Activated CD8-positive, alpha-beta memory T cell treated with anti-CD3 and anti-CD28 coated beads for 4 hours (primary cell): ENCODE results near the gene PPT2.
"Not testable (repeated sequence)": the region's sequence is repeated elsewhere in the genome, so short reads cannot be mapped to it uniquely, and the experiment has no call there.

ENCODE experiments used
- DNase-seq, 2 donors: peaks; one replicate each; pipeline ENCODE4 v3.0.0-alpha.2; 2020; ENCODE audit warnings: low read depth in 2 of 2

PPT2 gene

DNA sequence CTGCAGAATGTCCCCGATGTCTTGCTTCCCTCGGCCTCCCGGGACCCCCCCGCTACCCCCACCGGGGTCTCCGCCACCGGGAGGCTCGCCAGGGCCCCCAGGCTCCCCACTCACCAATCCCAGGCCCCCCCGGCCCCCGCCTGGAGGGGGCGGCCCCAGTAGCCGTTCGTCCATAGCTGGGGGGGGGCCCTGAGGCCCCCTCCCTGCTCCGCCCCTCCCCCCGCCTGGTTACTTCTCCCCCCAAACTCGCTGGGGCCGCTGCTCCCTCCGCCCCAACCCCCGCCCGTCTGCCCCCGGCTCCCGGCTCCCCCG lies 35.8 kb downstream of the PPT2 start:
- no peak for DNase-seq

DNA sequence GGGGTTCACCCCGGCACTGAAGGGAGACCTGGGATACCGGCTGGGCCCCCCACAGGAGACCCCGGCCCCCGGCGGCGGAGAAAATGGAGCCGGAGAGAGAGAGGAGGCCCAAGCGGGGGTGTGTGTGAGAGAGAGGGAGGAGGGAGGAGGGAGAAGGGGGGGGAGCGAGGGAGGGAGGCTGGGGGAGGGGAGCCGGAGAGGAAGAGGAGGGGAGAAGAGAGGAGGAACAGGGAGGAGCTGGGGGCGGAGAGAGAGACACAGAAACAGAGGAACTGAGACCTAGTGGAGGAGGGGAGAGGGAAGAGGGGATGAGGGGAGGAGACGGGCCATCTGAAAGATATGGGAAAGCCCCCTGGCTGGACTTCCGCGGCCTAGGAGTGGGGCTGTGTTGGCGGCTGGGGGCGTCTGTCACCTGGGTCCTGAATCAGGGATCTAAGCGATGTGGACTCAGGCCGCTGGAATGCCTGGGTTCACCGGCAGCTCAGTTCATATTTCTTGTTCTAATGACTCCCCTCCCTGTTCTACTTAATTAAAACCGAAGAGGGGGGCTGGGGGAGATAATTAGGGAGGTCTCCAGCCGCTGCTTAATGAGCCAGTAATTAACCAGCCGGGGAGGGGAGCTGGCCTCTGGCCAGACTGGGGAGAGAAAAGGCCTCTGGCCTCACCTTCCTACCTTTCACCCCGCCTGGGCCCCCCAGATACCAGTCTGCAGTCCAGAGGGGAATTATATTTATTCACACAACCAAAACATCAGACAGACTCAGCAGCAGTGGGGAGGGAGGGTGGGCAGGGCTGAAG lies 36.3 kb downstream of the PPT2 start, which contains the start of gene PBX2:
Gene PBX2 (minus strand): TSS at position 149 of the 798 bp plus-strand sequence. CDS start 287 bp downstream, outside the sequence.
- peak; percentile 70 to 76 for DNase-seq

DNA sequence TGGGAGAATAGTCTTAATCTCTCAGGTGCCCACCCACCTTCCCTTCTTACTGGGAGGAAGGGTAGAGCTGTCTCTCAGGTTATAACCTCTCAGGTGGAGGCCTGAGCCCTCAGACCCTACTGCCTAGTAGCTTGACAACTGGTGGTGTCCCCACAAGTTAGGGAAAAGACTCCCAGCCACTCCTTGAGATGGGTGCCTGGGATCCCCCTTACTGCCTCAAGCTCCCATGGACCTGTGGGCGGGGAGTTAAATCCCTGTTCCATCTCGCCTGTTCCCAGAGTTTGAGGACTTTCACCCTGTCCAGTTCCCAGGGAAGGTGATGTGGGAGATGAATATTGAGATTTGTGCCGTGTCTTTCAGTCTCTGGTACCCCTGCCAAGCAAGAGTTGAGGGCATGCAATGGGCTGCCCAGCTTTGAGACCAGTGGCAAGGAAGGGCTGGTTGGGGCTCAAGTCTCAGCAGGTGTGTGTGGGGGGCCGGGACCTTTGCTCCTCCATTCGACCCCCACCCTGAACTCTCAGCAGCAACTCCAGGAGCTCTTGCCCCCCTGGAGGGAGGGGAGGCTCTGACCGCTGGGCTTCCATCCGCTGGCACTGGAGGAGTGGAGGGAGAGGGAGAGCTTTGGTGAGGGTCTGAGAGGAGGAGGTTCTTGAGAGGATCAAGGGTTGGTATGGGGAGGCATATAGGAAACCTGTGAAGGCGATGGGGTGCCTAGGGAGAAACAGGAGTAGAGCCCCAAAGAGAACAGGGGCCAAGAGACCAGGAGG lies 37.2 kb downstream of the PPT2 start:
- DNase-seq: no peak

DNA sequence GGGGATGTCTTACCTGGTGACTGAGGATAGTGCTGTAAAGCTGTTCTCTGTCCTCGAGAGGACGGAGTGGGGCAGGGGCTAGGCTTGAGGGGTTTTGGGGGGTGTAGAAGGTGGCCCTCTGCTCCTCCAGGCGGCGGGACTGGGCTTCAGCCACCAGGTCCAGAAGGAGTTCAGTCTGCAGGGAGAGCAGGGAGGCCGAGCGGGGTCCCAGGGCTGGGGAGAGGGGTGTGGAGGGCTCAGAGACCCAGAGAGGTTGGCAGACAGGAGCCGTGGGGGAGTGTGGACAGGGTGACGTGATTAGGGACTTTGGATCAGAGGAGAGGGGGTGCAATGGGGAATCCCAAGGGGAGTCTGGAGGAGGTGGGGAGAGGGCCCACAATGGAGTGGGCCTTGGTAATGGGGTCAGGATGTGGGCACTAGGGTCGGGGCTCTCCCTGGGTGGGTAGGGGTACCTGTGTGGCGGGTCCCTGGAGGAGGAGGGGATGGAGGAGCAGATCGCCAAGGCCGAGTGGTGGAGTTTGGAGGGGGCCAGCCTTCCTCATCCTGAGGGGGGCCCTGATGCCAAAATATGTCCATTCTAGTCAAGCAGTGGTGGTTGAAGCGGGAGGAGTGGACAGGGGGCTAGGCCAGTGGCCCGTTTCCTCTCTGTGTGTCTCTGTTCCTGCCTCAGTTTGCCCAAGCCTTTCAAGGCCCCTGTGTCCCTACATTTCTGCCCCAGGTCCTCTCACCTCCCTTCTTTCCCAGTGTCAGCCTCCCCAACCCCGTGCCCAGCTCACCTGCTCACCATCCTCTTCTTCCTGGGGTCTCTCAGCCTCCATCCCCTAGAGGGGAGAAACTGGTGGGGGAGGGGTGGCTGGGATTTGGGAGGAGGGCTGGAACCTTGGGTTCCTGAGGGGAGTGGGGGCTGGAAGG lies 38.0 kb downstream of the PPT2 start:
- DNase-seq: no peak

DNA sequence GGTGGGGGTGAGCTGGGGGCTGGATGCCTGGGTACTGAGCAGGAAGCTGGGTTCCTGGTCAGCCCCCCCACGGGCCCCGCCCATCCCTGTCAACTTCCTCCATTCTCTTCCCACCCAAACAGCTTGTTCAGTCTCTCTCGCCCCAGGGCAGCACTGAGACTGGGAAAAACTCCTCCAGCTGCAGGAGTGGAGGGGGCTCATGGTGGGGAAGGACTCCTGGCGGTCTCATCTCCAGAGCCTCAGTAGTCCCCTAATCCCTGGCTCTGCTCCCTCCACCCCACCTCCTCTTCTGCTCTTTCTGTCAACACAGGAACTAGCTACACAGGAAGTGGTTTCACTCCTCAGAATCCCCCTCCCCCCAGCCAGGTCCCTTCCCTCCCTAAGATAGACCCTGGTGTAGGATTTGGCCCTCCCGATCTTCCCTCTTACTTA lies 38.7 kb downstream of the PPT2 start, which contains the start of gene GPSM3:
Gene GPSM3 (minus strand): TSS at position 36 of the 432 bp plus-strand sequence. CDS start 130 bp downstream, outside the sequence.
- DNase-seq: no peak

DNA sequence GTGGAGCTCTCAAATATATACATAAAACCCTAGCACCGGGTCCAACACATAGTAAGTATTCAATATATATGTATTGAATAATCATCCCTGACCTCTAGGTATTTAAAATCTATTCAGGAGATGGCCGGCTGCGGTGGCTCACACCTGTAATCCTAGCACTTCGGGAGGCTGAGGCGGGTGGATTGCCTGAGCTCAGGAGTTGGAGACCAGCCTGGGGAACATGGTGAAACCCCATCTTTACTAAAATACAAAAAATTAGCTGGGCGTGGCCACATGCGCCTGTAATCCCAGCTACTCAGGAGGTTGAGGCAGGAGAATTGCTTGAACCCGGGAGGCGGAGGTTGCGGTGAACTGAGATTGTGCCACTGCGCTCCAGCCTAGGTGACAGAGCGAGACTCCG lies 39.2 kb downstream of the PPT2 start:
- not testable (repeated sequence) for DNase-seq

DNA sequence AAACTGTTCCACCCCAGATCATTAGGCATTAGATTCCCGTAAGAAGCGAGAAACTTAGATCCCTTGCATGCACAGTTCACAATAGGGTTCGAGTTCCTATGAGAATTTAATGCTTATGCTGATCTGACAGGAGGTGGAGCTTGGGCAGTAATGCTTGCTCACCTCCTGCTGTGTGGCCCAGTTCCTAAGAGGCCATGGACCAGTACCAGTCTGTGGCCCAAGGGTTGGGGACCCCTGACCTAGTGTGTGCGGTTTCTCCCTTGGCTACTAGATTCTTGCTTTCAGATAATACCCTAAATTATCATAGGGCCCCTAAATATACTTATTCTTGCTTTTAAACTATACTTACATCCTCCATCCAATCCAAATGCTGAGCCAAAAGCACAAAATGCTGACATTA lies 40.4 kb downstream of the PPT2 start:
- no peak for DNase-seq

DNA sequence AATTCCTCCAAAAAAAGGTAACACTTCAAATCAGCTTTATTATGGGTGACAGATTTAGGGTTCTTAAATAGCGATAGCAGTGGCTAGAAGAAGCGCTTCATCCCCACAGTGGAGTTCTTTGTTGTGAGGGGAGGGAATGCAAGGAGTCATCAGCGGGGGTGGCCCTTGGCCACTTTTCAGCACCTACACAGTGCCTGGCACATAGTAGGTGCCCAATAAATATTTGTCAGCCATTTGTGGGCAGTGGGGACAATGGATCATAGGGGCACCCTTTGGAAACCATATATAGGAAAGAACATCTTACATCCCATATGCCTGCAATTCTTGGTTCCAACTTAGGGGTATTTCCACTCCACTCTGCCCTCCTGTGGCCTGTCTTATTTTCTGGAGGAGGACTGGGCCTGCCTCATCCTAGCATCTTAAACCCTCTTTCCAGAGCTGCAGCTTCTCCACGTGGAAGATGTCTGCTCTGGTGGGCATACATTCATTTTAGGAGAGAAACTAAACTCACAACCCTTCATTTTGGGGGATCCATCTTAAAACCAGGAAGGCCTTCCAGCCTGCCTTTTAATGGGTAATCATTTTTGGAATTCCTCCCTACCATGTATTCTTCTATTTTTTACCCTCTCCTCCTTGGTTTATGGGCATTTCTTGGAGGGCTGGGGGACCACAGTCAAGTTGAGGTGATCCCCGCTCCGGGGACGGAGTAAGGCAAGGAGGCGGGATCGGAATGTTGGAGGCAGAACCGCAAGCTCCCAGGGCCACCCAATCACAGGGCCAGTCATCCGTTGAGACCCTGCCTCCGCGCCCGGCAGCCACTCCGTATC lies 41.1 kb downstream of the PPT2 start:
- no peak for DNase-seq

DNA sequence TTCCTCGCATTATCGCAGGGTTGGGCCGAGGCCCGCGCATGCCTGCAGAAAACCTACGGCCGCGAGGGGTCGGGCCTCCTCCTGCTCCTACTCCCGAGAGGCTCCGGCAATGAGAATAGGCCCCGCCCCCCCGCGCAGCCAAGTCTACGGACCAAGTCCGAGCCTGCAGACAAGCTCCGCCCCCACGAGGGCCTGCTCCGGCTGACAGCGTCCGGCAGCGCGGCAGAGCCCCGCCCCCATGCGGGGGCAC lies 41.6 kb downstream of the PPT2 start:
- DNase-seq: peak; percentile 100

DNA sequence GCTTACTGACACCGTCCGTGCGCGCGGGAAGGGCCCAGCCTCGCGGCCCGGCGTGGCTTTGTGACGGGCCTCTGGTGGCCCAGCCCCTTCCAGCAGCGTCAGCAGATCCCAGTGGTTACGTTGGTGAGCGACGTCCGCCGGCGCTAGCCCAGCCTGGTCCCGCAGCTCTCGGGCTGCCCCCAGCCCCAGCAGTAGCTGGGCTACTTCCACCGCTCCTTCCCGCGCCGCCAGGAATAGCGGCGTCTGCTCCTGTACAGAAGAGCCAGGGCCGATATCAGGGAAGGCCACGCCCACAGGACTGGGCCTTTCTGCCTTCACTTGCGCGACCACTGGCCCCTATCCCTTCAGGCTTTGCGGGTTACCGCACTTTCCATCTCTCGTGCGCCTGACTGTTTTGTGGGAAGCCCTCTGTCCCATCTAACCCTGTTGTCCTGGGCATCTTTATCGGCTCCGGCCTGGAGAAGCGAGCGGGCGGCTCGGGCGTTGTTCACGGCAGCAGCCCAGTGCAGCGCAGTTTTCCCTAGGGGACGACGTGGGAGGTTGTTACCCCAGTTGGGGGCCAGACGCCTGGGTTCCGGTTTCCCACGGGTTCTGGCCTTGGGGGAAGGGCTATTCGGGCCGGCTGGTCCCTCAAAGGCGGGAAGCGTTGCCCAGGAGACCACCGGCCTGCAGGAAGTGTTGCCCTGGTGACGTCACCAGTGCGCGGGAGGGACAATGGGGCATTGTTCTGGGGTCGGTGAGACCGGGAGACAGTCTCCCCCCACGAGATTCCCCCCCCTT lies 42.2 kb downstream of the PPT2 start:
- peak in 1 of 2 donors; percentile 31 for DNase-seq

DNA sequence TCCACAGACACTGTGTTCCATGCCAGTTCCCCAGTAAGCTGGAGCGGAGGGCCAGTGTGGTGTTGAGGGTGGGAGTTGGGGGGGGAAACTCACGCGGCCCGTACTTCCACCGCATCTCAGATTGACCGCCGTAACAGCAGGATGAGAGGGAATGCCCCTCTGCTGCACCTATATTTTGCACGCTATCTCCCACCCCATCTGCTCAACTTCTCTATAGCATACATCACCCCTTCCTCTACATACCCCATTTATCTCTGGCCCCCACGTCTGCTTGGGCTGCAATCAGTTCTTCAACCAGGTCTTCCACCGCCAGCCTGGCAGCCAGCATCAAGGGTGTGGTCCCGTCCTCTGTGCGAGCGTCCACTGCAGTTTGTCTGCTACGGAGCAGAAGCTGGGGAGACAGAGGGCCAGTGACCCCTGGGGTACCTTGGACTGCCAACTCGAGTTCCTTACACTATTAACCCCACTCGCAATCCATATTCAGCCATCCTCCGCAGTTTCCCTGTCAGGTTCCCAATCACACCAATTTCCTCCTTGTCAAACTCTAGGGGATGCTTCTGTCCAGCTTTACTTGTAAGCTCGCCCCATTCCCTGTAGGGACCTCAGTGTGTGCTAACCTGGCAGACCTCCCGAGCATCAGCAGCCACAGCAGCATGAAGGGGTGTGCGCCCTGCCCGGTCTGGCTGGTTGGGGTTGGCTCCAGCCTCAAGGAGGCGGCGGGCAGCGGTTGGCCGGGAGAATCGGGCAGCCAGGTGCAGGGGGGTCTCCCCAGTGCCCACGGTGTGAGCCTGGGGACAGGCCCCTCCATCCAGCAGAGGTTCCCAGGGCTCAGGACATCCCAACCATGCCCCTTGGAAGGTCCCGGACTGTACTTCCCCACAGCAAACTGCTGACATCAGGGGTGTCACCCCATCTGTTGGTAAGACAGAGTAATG lies 43.0 kb downstream of the PPT2 start:
- DNase-seq: no peak

DNA sequence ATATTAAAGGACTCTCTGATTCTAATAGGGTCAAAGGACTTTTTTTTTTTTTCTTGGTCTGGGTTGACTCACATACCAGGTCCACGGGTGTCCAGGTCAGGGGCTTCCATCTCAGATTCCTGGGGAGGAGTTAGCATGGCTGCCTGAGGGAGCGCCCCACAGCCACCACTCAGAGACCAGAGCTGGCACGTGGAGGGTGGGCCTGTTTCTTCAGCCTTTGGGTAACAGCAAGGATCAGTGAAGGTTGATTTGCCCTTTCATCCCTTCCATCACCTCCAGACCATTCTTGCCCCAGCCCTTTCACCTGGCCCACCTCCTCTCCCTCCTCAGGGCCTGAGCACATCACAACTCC lies 44.4 kb downstream of the PPT2 start:
- DNase-seq: no peak

DNA sequence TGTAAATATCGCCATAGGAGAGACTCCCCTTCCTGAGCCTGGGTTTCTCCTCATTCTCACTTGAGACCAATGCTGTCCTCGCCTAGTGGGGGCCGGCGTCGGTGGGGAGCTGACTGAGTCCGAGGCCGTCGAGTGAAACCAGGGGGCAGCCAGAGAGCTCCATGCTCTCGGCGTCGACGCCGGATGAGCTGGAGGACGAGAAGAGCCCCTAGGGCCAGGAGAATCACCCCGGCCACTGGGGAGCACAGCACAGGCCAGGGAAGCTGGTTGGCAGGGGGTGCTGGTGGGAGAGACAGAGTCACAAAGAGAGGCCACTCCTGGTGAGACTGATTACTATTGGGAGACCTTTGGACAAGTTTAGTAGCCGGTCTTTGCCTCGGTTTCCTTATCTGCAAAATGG lies 44.9 kb downstream of the PPT2 start:
- no peak for DNase-seq

DNA sequence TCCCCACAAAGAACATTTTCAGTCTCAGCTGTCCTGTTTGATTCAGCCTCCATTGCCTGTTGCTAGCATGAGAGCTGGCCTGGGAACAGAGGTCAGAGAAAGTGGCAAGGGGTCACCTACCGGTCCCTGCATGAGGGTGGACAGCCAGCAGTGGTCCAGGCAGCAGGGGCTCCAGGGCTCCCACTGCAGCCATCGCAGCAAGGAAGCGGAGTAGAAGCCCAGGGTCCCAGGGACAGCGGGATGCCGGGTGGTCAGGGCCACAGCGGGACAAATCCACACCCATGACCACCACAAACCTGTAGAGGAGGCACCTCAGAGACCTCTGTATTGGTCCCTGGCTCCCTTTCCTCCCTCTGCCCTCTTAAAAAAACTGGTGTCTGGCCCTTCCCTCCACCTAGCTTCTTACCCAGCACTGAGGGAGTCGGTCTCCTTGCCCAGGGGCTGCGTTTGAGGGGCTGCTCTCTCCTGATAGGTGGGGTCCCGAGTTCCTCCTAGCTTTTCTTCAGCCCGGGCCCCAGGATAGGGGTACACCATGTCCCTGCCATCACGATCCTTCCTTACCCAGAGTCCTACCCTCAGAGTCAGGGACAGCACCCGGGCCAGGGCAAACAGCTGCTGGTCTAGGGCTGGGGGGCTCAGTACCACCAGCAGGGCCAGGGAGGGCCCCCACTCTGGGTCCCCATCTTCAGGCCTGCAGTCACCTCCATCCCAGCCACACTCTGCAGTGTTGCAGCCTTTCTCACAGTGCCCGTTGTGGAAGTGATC lies 47.0 kb downstream of the PPT2 start:
- no peak for DNase-seq

DNA sequence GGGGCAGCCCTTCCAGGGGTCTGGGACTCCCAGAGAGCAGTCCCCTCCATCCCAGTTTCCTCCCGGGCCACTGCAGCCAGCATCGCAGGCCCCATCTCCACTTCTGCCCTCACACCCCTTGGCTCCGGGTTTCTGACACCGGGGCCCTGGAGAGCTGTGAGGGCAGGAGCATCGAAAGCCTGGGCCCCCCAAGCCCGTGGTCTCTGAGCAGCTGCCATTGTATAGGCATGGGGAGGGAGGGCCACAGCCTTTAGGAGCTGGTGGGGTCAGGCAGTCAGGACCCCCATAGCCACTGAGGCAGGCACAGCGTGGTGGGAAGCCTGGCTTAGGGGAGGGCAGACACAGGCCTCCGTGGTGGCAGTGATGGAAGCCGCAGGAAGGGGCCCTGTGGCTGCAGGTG lies 48.2 kb downstream of the PPT2 start:
- DNase-seq: no peak

DNA sequence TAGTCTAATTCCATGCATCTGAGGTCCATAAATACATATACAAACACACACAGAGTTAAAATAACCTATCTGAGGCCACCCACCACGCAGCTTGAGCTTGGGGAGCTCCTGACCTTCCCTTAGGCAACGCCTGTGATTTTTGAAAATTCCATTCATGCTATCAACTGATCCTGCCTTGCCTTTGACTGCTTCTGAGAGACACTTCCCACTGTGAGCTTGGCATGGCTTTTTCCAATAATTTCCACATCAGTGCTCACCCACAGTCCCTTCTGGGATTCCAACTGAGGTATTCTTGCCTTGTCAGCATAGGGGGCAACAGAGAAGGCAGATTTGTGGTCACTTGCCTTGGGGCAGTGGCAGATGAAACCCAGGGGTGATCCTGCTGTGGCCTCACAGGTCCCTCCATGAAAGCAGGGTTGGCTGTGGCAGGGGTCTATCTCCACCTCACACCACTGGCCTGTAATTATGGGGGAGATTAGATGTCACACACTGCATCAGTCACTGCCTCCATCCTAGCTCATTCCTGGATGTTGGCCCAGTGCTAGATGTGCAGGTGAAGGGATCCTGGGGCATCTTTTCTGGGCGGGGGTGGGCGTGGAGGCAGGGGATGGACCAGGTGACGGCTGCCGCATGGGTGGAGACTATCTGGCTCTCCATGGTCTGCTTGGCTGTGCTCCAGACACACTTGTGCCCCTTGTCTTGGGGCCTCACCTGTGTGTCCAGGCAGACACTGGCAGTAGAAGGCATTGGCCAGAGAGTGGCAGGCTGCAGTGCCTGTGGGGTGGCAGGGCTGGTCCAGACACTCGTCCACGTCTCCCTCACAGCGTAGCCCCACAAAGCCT lies 49.7 kb downstream of the PPT2 start:
- no peak for DNase-seq

DNA sequence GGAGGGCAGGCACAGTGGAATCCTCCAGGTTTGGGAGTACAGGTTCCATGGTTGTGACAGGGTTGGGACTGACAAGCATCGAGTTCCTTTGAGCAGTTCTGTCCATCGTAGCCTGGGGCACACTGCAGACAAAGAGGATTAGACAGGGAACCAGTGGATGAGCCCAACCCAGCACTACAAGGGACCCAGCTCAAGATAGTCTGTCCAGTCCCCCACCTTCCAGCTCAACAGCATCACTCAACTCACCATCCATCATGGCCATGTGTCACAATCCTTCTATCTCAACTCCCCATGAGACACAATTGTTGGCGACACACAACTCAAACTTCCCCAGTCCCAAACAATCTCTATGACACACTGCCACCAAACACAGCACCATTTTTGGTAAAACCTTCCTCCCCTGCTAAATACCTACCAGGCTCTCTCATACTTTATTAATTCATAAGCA lies 50.4 kb downstream of the PPT2 start:
- DNase-seq: no peak

DNA sequence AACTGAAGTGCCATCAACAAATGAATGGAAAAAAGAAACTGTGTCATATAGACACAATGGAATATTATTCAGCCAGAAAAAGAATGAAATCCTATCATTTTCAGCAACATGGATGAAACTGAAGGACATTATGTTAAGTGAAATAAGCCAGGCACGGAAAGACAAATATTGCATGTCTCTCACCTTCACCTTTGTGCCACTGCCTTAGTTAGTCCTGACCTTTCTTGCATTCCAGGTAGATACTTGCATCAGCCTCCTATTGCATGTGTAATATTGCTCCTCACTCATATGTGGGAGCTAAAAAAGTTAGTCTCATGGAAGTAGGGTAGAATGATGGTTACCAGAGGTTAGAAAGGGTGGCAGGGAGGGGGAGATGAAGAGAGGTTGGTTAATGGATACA lies 55.1 kb downstream of the PPT2 start:
- no peak for DNase-seq
